K562 (cell line): Measurements from ENCODE around the gene ZNF485. TPM values are rescaled to one million over a fixed set of nuclear protein-coding genes. Genes with fewer than 3 reads are reported as not detected.

Source experiments
- BCOR ChIP-seq: fragments of 450-650 bp; IDR thresholded peaks from 2 replicates; pipeline ENCODE4 v1.6.1; 2016
- BHLHE40 ChIP-seq: IDR thresholded peaks from 2 replicates; pipeline ENCODE4 v1.6.1; 2011; ENCODE audit warnings: low read length, improper control_type of control experiment
- CCNT2 ChIP-seq: IDR thresholded peaks from 2 replicates; pipeline ENCODE4 v1.6.1; 2011; ENCODE audit warnings: borderline replicate concordance, low read depth, mild to moderate bottlenecking, moderate library complexity, mixed read lengths, low read length; ENCODE audit not compliant: insufficient read length; ENCODE audit errors: extremely low read depth
- ETS2 ChIP-seq: IDR thresholded peaks from 2 replicates; pipeline ENCODE4 v1.6.1; 2016; ENCODE audit warnings: borderline replicate concordance, missing genetic modification characterization, mild to moderate bottlenecking, moderate library complexity, missing compliant biosample characterization; ENCODE audit not compliant: poor library complexity, severe bottlenecking
- MTA2 ChIP-seq: fragments of 450-650 bp; IDR thresholded peaks from 2 replicates; pipeline ENCODE4 v1.6.1; 2016; ENCODE audit warnings: low read depth
- PHF20 ChIP-seq: fragments of 450-650 bp; IDR thresholded peaks from 2 replicates; pipeline ENCODE4 v1.6.1; 2018; ENCODE audit not compliant: partially characterized antibody
- SIRT6 ChIP-seq: IDR thresholded peaks from one replicate; pipeline ENCODE4 v1.6.1; 2012; ENCODE audit warnings: low read depth, mild to moderate bottlenecking, control low read depth, inconsistent platforms, low read length, moderate library complexity
- SMARCA4 ChIP-seq: fragments of 450-650 bp; IDR thresholded peaks from 2 replicates; pipeline ENCODE4 v1.6.1; 2016
- SMC3 ChIP-seq: conservative IDR thresholded peaks from 2 replicates; pipeline ENCODE4 v1.6.1; 2011; ENCODE audit warnings: low read depth, low read length, improper control_type of control experiment; ENCODE audit not compliant: insufficient read depth
- SRSF1 ChIP-seq: fragments of 200-400 bp; formaldehyde crosslinking; IDR thresholded peaks from 2 replicates; pipeline ENCODE4 v1.6.1; 2017; ENCODE audit warnings: mild to moderate bottlenecking, low read depth, low read length, moderate library complexity
- TGIF2 ChIP-seq: sonication (generic); formaldehyde crosslinking; IDR thresholded peaks from 2 replicates; pipeline ENCODE4 v1.8.1; 2022; ENCODE audit warnings: mild to moderate bottlenecking, missing genetic modification reagents, moderate library complexity
- THRAP3 ChIP-seq: fragments of 450-650 bp; IDR thresholded peaks from 2 replicates; pipeline ENCODE4 v1.6.1; 2016; ENCODE audit warnings: mild to moderate bottlenecking, inconsistent platforms, borderline replicate concordance
- ZBTB1 ChIP-seq: sonication (generic); formaldehyde crosslinking; IDR thresholded peaks from 2 replicates; pipeline ENCODE4 v1.8.1; 2023; ENCODE audit warnings: missing genetic modification reagents, low read depth, mild to moderate bottlenecking, borderline replicate concordance
- ZBTB11 ChIP-seq, 3 experiments: fragments of 200-800 bp in 1 of 3; fragments of 250-450 bp in 1 of 3; fragments of 450-650 bp in 1 of 3; sonication (Bioruptor Pico) in 1 of 3; sonication (Bioruptor generic) in 1 of 3; formaldehyde crosslinking in 1 of 3; IDR thresholded peaks; 2 replicates each; pipeline versions ENCODE4 v1.6.1 to v1.8.0; 2016 to 2022; ENCODE audit warnings: mild to moderate bottlenecking in 2 of 3, missing genetic modification characterization in 2 of 3, missing compliant biosample characterization in 1 of 3, moderate library complexity in 1 of 3
- ZNF197 ChIP-seq: fragments of 200-800 bp; sonication (Bioruptor generic); IDR thresholded peaks from 2 replicates; pipeline ENCODE4 v1.6.1; 2016; ENCODE audit warnings: low read depth, missing genetic modification characterization, missing compliant biosample characterization
- ZNF280B ChIP-seq: fragments of 250-450 bp; sonication (Bioruptor Pico); IDR thresholded peaks from 2 replicates; pipeline ENCODE4 v1.5.1; 2021; ENCODE audit warnings: mild to moderate bottlenecking
- polyA plus RNA-seq, 8 experiments: library from polyadenylated mRNA; depleted of rRNA in 4 of 8; stranded (reverse) in 5 of 8; unstranded in 3 of 8; fragments of >200 nt; fragmentation: Nextera tagmentation in 2 of 8; fragmentation: Illumina TruSeq in 1 of 8; extraction: Ambion mirVana in 2 of 8; extraction: Trizol in 1 of 8; gene quantifications; 2 replicates each; pipeline versions ENCODE4 v1.2.1 to v1.2.3, GENCODE V29; 2011 to 2014; ENCODE audit warnings: inconsistent platforms in 1 of 8, missing spikeins in 1 of 8
- total RNA-seq, 7 experiments: library from RNA; depleted of rRNA in 6 of 7; stranded (reverse); fragments of >200 nt in 6 of 7; fragmentation: Illumina TruSeq in 2 of 7; extraction: Trizol in 2 of 7; gene quantifications; 2 replicates each; pipeline versions ENCODE4 v1.2.1 to v1.2.3, GENCODE V29; 2011 to 2021; ENCODE audit warnings: low replicate concordance in 1 of 7
- TF ChIP-seq, protein P1 (sequence below): sonication (generic); formaldehyde crosslinking; IDR thresholded peaks from 2 replicates; pipeline ENCODE4 v1.8.1; 2023; ENCODE audit warnings: mild to moderate bottlenecking, missing genetic modification reagents
- TF ChIP-seq, protein P2 (sequence below): fragments of 450-650 bp; formaldehyde crosslinking; IDR thresholded peaks from 2 replicates; pipeline ENCODE4 v1.4.0; 2020; ENCODE audit warnings: mild to moderate bottlenecking

Gene ZNF485
- total and polyA plus RNA-seq, 9 of the 15 experiments (the other 6 are each of a cell fraction or from before 2014, with no cell fraction given): 8.0 to 18.7 (median 11.9) TPM

DNA sequence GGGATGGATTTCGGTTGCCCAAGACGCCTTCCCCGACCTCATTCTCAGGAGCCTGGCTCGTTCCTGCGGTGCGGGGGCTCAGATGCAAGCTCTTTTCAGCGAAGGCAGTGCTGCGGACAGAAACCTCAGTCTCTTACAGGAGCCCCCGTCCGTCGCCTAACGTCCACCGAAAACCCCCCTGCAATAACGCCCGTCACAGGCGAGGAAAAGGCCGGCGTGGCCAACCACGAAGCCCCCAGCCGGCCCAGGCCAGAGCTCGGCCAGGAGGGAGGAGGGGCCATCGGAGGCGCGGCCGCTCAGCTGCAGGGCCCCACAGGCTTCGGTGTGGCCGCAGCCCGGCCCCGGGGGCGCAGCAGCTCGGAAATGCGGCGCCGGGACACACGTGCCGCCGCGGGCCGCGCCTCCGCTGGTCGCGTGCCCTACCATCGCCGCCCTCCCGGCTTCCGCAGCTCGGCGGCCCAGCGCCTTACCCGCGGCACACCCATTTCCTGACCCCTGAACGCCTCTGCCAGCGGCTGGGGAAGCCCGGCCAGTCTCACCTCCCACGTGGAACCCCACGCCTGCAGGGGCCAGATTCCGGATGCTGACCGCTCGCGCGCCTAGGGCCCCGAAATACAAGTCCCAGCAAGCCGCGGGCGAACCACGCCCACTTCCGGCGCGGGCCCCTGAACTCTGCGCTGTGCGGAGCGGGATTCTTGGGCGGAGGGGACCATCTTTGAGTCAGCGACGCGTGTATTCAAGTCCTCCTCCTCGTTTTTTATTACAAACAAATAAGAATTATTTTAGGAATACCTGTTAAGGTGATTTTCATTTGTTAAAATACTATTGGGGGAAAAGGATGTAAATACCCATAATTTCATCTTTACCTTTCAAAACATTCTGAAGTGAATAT is 32.0 kb upstream of the ZNF485 start, which contains the start of gene ZNF239 (continued):
- TF ChIP-seq ZBTB11 (CRISPR knock-in tag; IDR thresholded peaks at IDR 0.05): peak in 2 of 3 experiments; percentile 43 to 85; a peak in 3 of 6 replicates
- no peak for TF ChIP-seq ZNF280B (CRISPR knock-in tag)
- no peak for TF ChIP-seq BCOR
- no peak for TF ChIP-seq SRSF1
- no peak for TF ChIP-seq SMC3
- no peak for TF ChIP-seq MTA2
- TF ChIP-seq ETS2: no peak
- TF ChIP-seq, protein P1, sequence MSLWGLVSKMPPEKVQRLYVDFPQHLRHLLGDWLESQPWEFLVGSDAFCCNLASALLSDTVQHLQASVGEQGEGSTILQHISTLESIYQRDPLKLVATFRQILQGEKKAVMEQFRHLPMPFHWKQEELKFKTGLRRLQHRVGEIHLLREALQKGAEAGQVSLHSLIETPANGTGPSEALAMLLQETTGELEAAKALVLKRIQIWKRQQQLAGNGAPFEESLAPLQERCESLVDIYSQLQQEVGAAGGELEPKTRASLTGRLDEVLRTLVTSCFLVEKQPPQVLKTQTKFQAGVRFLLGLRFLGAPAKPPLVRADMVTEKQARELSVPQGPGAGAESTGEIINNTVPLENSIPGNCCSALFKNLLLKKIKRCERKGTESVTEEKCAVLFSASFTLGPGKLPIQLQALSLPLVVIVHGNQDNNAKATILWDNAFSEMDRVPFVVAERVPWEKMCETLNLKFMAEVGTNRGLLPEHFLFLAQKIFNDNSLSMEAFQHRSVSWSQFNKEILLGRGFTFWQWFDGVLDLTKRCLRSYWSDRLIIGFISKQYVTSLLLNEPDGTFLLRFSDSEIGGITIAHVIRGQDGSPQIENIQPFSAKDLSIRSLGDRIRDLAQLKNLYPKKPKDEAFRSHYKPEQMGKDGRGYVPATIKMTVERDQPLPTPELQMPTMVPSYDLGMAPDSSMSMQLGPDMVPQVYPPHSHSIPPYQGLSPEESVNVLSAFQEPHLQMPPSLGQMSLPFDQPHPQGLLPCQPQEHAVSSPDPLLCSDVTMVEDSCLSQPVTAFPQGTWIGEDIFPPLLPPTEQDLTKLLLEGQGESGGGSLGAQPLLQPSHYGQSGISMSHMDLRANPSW: no peak
- TF ChIP-seq, protein P2, sequence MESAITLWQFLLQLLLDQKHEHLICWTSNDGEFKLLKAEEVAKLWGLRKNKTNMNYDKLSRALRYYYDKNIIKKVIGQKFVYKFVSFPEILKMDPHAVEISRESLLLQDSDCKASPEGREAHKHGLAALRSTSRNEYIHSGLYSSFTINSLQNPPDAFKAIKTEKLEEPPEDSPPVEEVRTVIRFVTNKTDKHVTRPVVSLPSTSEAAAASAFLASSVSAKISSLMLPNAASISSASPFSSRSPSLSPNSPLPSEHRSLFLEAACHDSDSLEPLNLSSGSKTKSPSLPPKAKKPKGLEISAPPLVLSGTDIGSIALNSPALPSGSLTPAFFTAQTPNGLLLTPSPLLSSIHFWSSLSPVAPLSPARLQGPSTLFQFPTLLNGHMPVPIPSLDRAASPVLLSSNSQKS (CRISPR knock-in tag): no peak
- TF ChIP-seq ZBTB1: peak; percentile 88
- peak; percentile 97 for TF ChIP-seq TGIF2
- no peak for TF ChIP-seq THRAP3
- peak; percentile 64 for TF ChIP-seq CCNT2
- no peak for TF ChIP-seq SIRT6
- no peak for TF ChIP-seq SMARCA4
- peak; percentile 58 for TF ChIP-seq PHF20
- TF ChIP-seq BHLHE40: peak; percentile 97
- TF ChIP-seq ZNF197 (CRISPR knock-in tag): no peak
